Activated CD8-positive, alpha-beta T cell treated with anti-CD3 and anti-CD28 coated beads for 36 hours (primary cell): ENCODE data around the gene PTGER2. TPM values are rescaled to one million over a fixed set of nuclear protein-coding genes. Genes with fewer than 3 reads are reported as not detected.

Experiments
- ATAC-seq: fragments of 200-7000 bp; cut with Tn5 transposase; one replicate; pipeline ENCODE4 v1.10.0; 2021; ENCODE audit warnings: mild to moderate bottlenecking, moderate library complexity
- CTCF ChIA-PET: fragments of 350-600 bp; sonication (Branson Sonifier 250); formaldehyde crosslinking; loops from one replicate; lab custom pipeline; 2021; ENCODE audit warnings: antibody characterized with exemption; lab: Charles Lee
- POLR2A ChIA-PET: fragments of 350-600 bp; sonication (Branson Sonifier 250); formaldehyde crosslinking; loops from one replicate; lab custom pipeline; 2021; ENCODE audit warnings: antibody characterized with exemption; lab: Charles Lee
- DNase-seq: peaks from one replicate; pipeline ENCODE4 v3.0.0-alpha.2; 2020
- H3K27ac Mint-ChIP-seq: one replicate; pipeline ENCODE4 v1.8.0; 2021; ENCODE audit warnings: mild to moderate bottlenecking, mixed read lengths
- H3K27me3 Mint-ChIP-seq: one replicate; pipeline ENCODE4 v1.8.0; 2021; ENCODE audit warnings: mixed read lengths
- H3K36me3 Mint-ChIP-seq: one replicate; pipeline ENCODE4 v1.8.0; 2021; ENCODE audit warnings: low read depth, mixed read lengths
- H3K4me1 Mint-ChIP-seq: one replicate; pipeline ENCODE4 v1.8.0; 2021; ENCODE audit warnings: low read depth, mixed read lengths
- H3K4me3 Mint-ChIP-seq: one replicate; pipeline ENCODE4 v1.8.0; 2021; ENCODE audit warnings: mild to moderate bottlenecking, moderate library complexity, mixed read lengths
- H3K9me3 Mint-ChIP-seq: one replicate; pipeline ENCODE4 v1.8.0; 2021; ENCODE audit warnings: mixed read lengths
- CTCF ChIP-seq: fragments of 200-600 bp; IDR thresholded peaks from one replicate; pipeline ENCODE4 v1.8.0; 2022; ENCODE audit warnings: antibody characterized with exemption, mild to moderate bottlenecking
- intact Hi-C: fragments of 100-400 bp; cut with micrococcal nuclease; formaldehyde crosslinking; loops from one replicate; pipeline ENCODE4 v1.10.0; 2022
- total RNA-seq, 2 experiments: library from RNA; stranded (reverse); gene quantifications; one replicate each; pipeline ENCODE4 v1.2.3, GENCODE V29; 2021

Gene PTGER2
- total RNA-seq, 2 experiments from 2014 or later = 19.5 to 19.9 TPM

DNA sequence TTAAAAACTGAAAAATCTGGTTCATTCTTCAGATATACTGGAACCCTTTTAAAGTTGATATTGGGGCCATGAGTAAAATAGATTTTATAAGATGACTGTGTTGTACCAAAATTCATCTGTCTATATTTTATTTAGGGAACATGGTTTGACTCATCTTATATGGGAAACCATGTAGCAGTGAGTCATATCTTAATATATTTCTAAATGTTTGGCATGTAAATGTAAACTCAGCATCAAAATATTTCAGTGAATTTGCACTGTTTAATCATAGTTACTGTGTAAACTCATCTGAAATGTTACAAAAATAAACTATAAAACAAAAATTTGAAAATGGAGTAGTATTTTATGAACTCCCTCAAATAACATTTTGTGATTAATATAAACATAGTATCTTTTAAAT lies 14.2 kb downstream of the PTGER2 start:
- no peak overlapping the region for H3K4me3 Mint-ChIP-seq
- TF ChIP-seq CTCF = no peak
- H3K9me3 Mint-ChIP-seq = peaks cover 4% of the 10 kb centered on the region
- intact Hi-C loops = loop anchor here (5.0 kb wide), 1 partner anchor 74 kb away; no protein-coding TSS in a partner anchor
- peak overlapping the region; percentile 60 for H3K27ac Mint-ChIP-seq
- H3K36me3 Mint-ChIP-seq = peaks cover 57% of the 10 kb centered on the region
- no peaks in the 10 kb centered on the region for H3K27me3 Mint-ChIP-seq
- ChIA-PET CTCF (no interaction called here), POLR2A (interaction anchor here (1.2 kb wide), 1 partner anchor 12 kb away, joined by 3 read pairs; no protein-coding TSS in a partner anchor)
- peaks cover 68% of the 10 kb centered on the region for H3K4me1 Mint-ChIP-seq
- no peak for ATAC-seq
- DNase-seq = no peak

DNA sequence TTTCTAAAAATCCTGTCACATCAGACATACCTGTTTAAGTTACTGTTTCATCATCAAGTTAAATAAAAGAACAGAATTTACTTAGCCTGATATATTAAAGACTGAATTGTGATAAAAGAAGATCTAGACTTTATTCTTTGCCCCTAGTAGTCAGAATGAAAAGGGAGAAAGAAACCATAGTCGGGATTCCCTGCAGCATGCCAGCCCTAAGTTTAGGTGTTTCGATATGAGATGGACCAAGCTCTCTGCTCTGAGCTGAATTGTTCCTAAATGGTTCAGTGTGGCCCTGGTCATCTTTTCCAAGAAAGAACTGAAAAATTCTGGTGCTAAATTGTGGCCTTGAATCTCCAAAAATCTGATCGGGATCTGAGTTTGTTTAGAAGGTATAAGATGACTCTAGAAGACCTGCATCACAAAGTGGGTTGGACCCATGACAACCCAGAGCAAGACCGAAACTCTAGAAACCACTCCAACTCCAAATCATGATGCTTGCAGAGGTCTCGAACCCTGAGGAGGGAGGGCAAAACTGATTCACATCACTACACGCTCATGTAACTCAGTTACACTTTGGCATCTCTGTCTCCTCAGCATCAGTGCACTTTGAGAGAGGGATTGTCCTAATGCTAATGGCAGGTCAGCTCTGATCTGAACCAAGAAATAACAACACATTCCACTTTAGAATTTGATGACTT lies 15.7 kb downstream of the PTGER2 start:
- POLR2A ChIA-PET = interaction anchor here (0.6 to 1.2 kb wide), 4 partner anchors 13 to 17 kb away, joined by 3 to 4 read pairs (median 3); no protein-coding TSS in a partner anchor
- DNase-seq (peak; percentile 31), ATAC-seq (peak; percentile 15)
- H3K36me3 Mint-ChIP-seq = peaks cover 49% of the 10 kb centered on the region
- peaks cover 64% of the 10 kb centered on the region for H3K4me1 Mint-ChIP-seq
- H3K4me3 Mint-ChIP-seq = no peak overlapping the region
- H3K27ac Mint-ChIP-seq = peak overlapping the region; percentile 29
- TF ChIP-seq CTCF = no peak
- H3K27me3 Mint-ChIP-seq = no peaks in the 10 kb centered on the region
- H3K9me3 Mint-ChIP-seq = peaks cover 2% of the 10 kb centered on the region
- intact Hi-C loops = loop anchor here (5.0 kb wide), 1 partner anchor 72 kb away; no protein-coding TSS in a partner anchor
- CTCF ChIA-PET = interaction anchor here (1.3 to 1.5 kb wide), 2 partner anchors 12 to 30 kb away, joined by 3 to 5 read pairs; no protein-coding TSS in a partner anchor

GRCh38 chr14:52332269-52332668 lies 18.2 kb downstream of the PTGER2 start:
- intact Hi-C loops = no loop called here
- no peak for ATAC-seq
- peaks cover 2% of the 10 kb centered on the region for H3K9me3 Mint-ChIP-seq
- ChIA-PET POLR2A (interaction anchor here (0.7 kb wide), 1 partner anchor 19 kb away, joined by 3 read pairs; no protein-coding TSS in a partner anchor), CTCF (interaction anchor here (1.1 kb wide), 1 partner anchor 14 kb away, joined by 3 read pairs; no protein-coding TSS in a partner anchor)
- peaks cover 29% of the 10 kb centered on the region for H3K36me3 Mint-ChIP-seq
- peaks cover 47% of the 10 kb centered on the region for H3K4me1 Mint-ChIP-seq
- DNase-seq = no peak
- H3K27ac Mint-ChIP-seq = no peak overlapping the region
- TF ChIP-seq CTCF = no peak
- no peak overlapping the region for H3K4me3 Mint-ChIP-seq
- no peaks in the 10 kb centered on the region for H3K27me3 Mint-ChIP-seq

- no peak overlapping the region for H3K4me3 Mint-ChIP-seq
- DNase-seq (no peak), ATAC-seq (no peak)
- peaks cover 21% of the 10 kb centered on the region for H3K36me3 Mint-ChIP-seq
- no peak for TF ChIP-seq CTCF
- CTCF ChIA-PET = interaction anchor here (1.1 kb wide), 1 partner anchor 15 kb away, joined by 3 read pairs; no protein-coding TSS in a partner anchor
- intact Hi-C loops = no loop called here
- H3K27me3 Mint-ChIP-seq = no peaks in the 10 kb centered on the region
- no peak overlapping the region for H3K27ac Mint-ChIP-seq
- POLR2A ChIA-PET = no interaction called here
- H3K4me1 Mint-ChIP-seq = peaks cover 38% of the 10 kb centered on the region
- peaks cover 2% of the 10 kb centered on the region for H3K9me3 Mint-ChIP-seq
Measured at GRCh38 chr14:52333108-52333507, 19.0 kb downstream of the PTGER2 start.
